K562 (cell line): ENCODE results near the gene ZNF22. TPM values are rescaled to one million over a fixed set of nuclear protein-coding genes. Genes with fewer than 3 reads are reported as not detected.

Experiments
- ATAC-seq: fragments of 200-7000 bp; cut with Tn5 transposase; 3 replicates; pipeline ENCODE4 v1.9.1; 2020; ENCODE audit warnings: moderate library complexity
- BruUV-seq: library from RNA; stranded (reverse); fragments of 400-500 nt; replicated peaks from 2 replicates; lab custom pipeline; 2021; lab: Mats Ljungman, UMichigan
- CTCF ChIA-PET: fragments of 300-600 bp; formaldehyde crosslinking; extraction: SDS; loops from one replicate; lab custom pipeline; 2021; ENCODE audit warnings: low intra/inter-chr PET ratio; lab: Yijun Ruan, JAX
- POLR2A ChIA-PET: fragments of 300-600, 350-650 bp; sonication (Branson Sonifier 250); formaldehyde crosslinking; extraction: SDS; loops from one replicate; lab custom pipeline; 2021; ENCODE audit warnings: antibody characterized with exemption, inconsistent platforms; lab: Yijun Ruan, JAX
- DNase-seq, 4 experiments: peaks; one replicate each; pipeline versions ENCODE4 v3.0.0 to v3.0.0-alpha.2; 2011 to 2018; ENCODE audit warnings: low spot score in 3 of 4, mixed read lengths in 3 of 4; ENCODE audit errors: extremely low read depth in 1 of 4
- FAIRE-seq: peaks from 2 replicates; lab custom pipeline; 2011; peaks lifted over from hg19 to GRCh38; lab: Jason Lieb, UNC
- H2AFZ ChIP-seq: 2 replicates; pipeline ENCODE4 v1.6.0; 2011; ENCODE audit warnings: low read depth, low read length, control low read depth, inconsistent platforms
- H3K27ac ChIP-seq: fragments of 200-600 bp; 3 replicates; pipeline ENCODE4 v1.8.0; 2011; ENCODE audit warnings: low read depth, mild to moderate bottlenecking, control low read depth, inconsistent platforms, low read length, moderate library complexity, mixed read lengths; ENCODE audit errors: extremely low read depth
- H3K27me3 ChIP-seq, 2 experiments: fragments of 300-600 bp in 1 of 2; 2 replicates in 1 of 2; 3 replicates in 1 of 2; pipeline versions ENCODE4 v1.6.0 to v1.8.0; 2011; ENCODE audit warnings: inconsistent platforms in 2 of 2, low read length in 2 of 2, mild to moderate bottlenecking in 1 of 2, mixed read lengths in 1 of 2, moderate library complexity in 1 of 2; ENCODE audit not compliant: control insufficient read depth in 2 of 2, insufficient read depth in 2 of 2
- H3K36me3 ChIP-seq: fragments of 300-600 bp; 3 replicates; pipeline ENCODE4 v1.8.0; 2011; ENCODE audit warnings: mild to moderate bottlenecking, low read length, inconsistent platforms; ENCODE audit not compliant: control insufficient read depth, insufficient read depth
- H3K4me1 ChIP-seq, 2 experiments: fragments of 200-600 bp in 1 of 2; replicated peaks in 1 of 2; 2 replicates in 1 of 2; 3 replicates in 1 of 2; pipeline versions ENCODE4 v1.5.1 to v1.8.0; 2011; ENCODE audit warnings: inconsistent platforms in 2 of 2, low read length in 2 of 2, mild to moderate bottlenecking in 1 of 2, mixed read lengths in 1 of 2, moderate library complexity in 1 of 2; ENCODE audit not compliant: control insufficient read depth in 2 of 2, insufficient read depth in 2 of 2
- H3K4me2 ChIP-seq: 2 replicates; pipeline ENCODE4 v1.6.1; 2011; ENCODE audit warnings: low read length, control low read depth, inconsistent platforms, mixed read lengths; ENCODE audit not compliant: insufficient read depth
- H3K4me3 ChIP-seq: fragments of 200-600 bp; sonication (generic), shearing (Covaris generic); 2 replicates; pipeline ENCODE4 v1.5.1; 2016; ENCODE audit warnings: control low read depth, inconsistent platforms
- H3K79me2 ChIP-seq: fragments of 200-600 bp; 3 replicates; pipeline ENCODE4 v1.8.0; 2011; ENCODE audit warnings: low read length, inconsistent platforms; ENCODE audit not compliant: control insufficient read depth, insufficient read depth
- H3K9ac ChIP-seq, 2 experiments: 2 replicates each; pipeline versions ENCODE4 v1.6.0 to v1.6.1; 2011; ENCODE audit warnings: low read depth in 2 of 2, low read length in 2 of 2, control low read depth in 1 of 2, inconsistent platforms in 1 of 2, mild to moderate bottlenecking in 1 of 2, mixed read lengths in 1 of 2; ENCODE audit not compliant: insufficient read depth in 1 of 2
- H3K9me1 ChIP-seq: one replicate; pipeline ENCODE4 v1.6.0; 2011; ENCODE audit warnings: inconsistent platforms, mild to moderate bottlenecking, low read length, moderate library complexity; ENCODE audit not compliant: control insufficient read depth, insufficient read depth
- H3K9me3 ChIP-seq: replicated peaks from 2 replicates; pipeline ENCODE4 v1.5.1; 2011; ENCODE audit warnings: low read depth, low read length, inconsistent platforms; ENCODE audit not compliant: control insufficient read depth, insufficient read depth
- H4K20me1 ChIP-seq: replicated peaks from 2 replicates; pipeline ENCODE4 v1.6.1; 2011; ENCODE audit warnings: low read length, inconsistent platforms, mixed read lengths; ENCODE audit not compliant: control insufficient read depth, insufficient read depth
- AFF4 ChIP-seq: sonication (generic); formaldehyde crosslinking; IDR thresholded peaks from 2 replicates; pipeline ENCODE4 v1.8.0; 2023; ENCODE audit warnings: mild to moderate bottlenecking, missing genetic modification reagents
- BDP1 ChIP-seq: IDR thresholded peaks from 3 replicates; pipeline ENCODE4 v1.6.1; 2011; ENCODE audit not compliant: insufficient read length, insufficient read depth
- CEBPZ ChIP-seq: fragments of 150-350 bp; IDR thresholded peaks from 2 replicates; pipeline ENCODE4 v1.6.1; 2014; ENCODE audit warnings: low read depth, mild to moderate bottlenecking, low read length, borderline replicate concordance
- NUFIP1 ChIP-seq: fragments of 450-650 bp; IDR thresholded peaks from 2 replicates; pipeline ENCODE4 v1.6.1; 2018; ENCODE audit not compliant: partially characterized antibody
- SRF ChIP-seq, 2 experiments: fragments of 250-450, 450-650 bp in 1 of 2; sonication (Bioruptor Pico) in 1 of 2; sonication (generic) in 1 of 2; formaldehyde crosslinking; IDR thresholded peaks; 2 replicates each; pipeline versions ENCODE4 v1.5.0 to v1.5.1; 2020 to 2022; ENCODE audit warnings: mild to moderate bottlenecking in 1 of 2, missing genetic modification reagents in 1 of 2
- ZBTB1 ChIP-seq: sonication (generic); formaldehyde crosslinking; IDR thresholded peaks from 2 replicates; pipeline ENCODE4 v1.8.1; 2023; ENCODE audit warnings: missing genetic modification reagents, low read depth, mild to moderate bottlenecking, borderline replicate concordance
- ZNF75A ChIP-seq: fragments of 450-650 bp; formaldehyde crosslinking; IDR thresholded peaks from 2 replicates; pipeline ENCODE4 v1.4.0; 2020; ENCODE audit warnings: mild to moderate bottlenecking
- ZNF79 ChIP-seq: fragments of 250-450 bp; sonication (Bioruptor Pico); IDR thresholded peaks from 2 replicates; pipeline ENCODE4 v1.4.0; 2020; ENCODE audit warnings: low read depth, mild to moderate bottlenecking, moderate library complexity
- WGBS: fragments of 100-300 bp; shearing (Covaris generic); methylation state at CpG from one replicate; pipeline ENCODE4 v1.1.6; 2016; ENCODE audit warnings: low coverage, mixed read lengths; ENCODE audit not compliant: insufficient coverage; ENCODE audit errors: missing lambda C conversion rate; 5-methylcytosine and 5-hydroxymethylcytosine counted together
- in situ Hi-C: fragments of 300-500 bp; cut with MboI; formaldehyde crosslinking; loops from 4 replicates; pipeline ENCODE4 v1.15.0; 2018; ENCODE audit warnings: inconsistent platforms, mixed read lengths
- intact Hi-C: fragments of 100-400 bp; cut with micrococcal nuclease; formaldehyde crosslinking; loops from 2 replicates; pipeline ENCODE4 v1.14.2; 2022
- polyA plus RNA-seq, 8 experiments: library from polyadenylated mRNA; depleted of rRNA in 4 of 8; stranded (reverse) in 5 of 8; unstranded in 3 of 8; fragments of >200 nt; fragmentation: Nextera tagmentation in 2 of 8; fragmentation: Illumina TruSeq in 1 of 8; extraction: Ambion mirVana in 2 of 8; extraction: Trizol in 1 of 8; gene quantifications; 2 replicates each; pipeline versions ENCODE4 v1.2.1 to v1.2.3, GENCODE V29; 2011 to 2014; ENCODE audit warnings: inconsistent platforms in 1 of 8, missing spikeins in 1 of 8
- total RNA-seq, 7 experiments: library from RNA; depleted of rRNA in 6 of 7; stranded (reverse); fragments of >200 nt in 6 of 7; fragmentation: Illumina TruSeq in 2 of 7; extraction: Trizol in 2 of 7; gene quantifications; 2 replicates each; pipeline versions ENCODE4 v1.2.1 to v1.2.3, GENCODE V29; 2011 to 2021; ENCODE audit warnings: low replicate concordance in 1 of 7
- TF ChIP-seq, protein P1 (sequence below): fragments of 450-650 bp; IDR thresholded peaks from 2 replicates; pipeline ENCODE4 v1.6.1; 2017; ENCODE audit warnings: antibody characterized with exemption
- TF ChIP-seq, protein P2 (sequence below), 2 experiments: fragments of 250-450 bp in 1 of 2; fragments of 450-650 bp in 1 of 2; sonication (Bioruptor Pico) in 1 of 2; IDR thresholded peaks; 2 replicates each; pipeline versions ENCODE4 v1.6.1 to v1.8.0; 2016 to 2021; ENCODE audit warnings: mild to moderate bottlenecking in 2 of 2, moderate library complexity in 2 of 2, missing compliant biosample characterization in 1 of 2, missing genetic modification characterization in 1 of 2

ZNF22 gene
- total and polyA plus RNA-seq, 9 of the 15 experiments (the other 6 are each of a cell fraction or from before 2014, with no cell fraction given) = 36.2 to 98.7 (median 51.2) TPM

- peaks cover 12 to 24% of the 10 kb centered on the region in 2 experiments for H3K4me1 ChIP-seq
- FAIRE-seq = no peak
- in situ Hi-C loops = no loop called here
- no peak for TF ChIP-seq ZNF79 (CRISPR knock-in tag)
- TF ChIP-seq, protein P1, sequence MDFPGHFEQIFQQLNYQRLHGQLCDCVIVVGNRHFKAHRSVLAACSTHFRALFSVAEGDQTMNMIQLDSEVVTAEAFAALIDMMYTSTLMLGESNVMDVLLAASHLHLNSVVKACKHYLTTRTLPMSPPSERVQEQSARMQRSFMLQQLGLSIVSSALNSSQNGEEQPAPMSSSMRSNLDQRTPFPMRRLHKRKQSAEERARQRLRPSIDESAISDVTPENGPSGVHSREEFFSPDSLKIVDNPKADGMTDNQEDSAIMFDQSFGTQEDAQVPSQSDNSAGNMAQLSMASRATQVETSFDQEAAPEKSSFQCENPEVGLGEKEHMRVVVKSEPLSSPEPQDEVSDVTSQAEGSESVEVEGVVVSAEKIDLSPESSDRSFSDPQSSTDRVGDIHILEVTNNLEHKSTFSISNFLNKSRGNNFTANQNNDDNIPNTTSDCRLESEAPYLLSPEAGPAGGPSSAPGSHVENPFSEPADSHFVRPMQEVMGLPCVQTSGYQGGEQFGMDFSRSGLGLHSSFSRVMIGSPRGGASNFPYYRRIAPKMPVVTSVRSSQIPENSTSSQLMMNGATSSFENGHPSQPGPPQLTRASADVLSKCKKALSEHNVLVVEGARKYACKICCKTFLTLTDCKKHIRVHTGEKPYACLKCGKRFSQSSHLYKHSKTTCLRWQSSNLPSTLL = no peak
- no peak for TF ChIP-seq SRF (CRISPR knock-in tag; IDR thresholded peaks at IDR 0.05)
- TF ChIP-seq ZNF75A (CRISPR knock-in tag) = no peak
- no peak for TF ChIP-seq NUFIP1
- no peak for TF ChIP-seq CEBPZ
- TF ChIP-seq, protein P2, sequence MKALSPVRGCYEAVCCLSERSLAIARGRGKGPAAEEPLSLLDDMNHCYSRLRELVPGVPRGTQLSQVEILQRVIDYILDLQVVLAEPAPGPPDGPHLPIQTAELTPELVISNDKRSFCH (CRISPR knock-in tag; IDR thresholded peaks at IDR 0.05) = no peak
- TF ChIP-seq, protein P2 (tag; IDR thresholded peaks at IDR 0.05) = no peak
- no peak for TF ChIP-seq AFF4 (CRISPR knock-in tag)
- TF ChIP-seq BDP1 = no peak
- TF ChIP-seq ZBTB1 (CRISPR knock-in tag) = no peak
Observed at GRCh38 chr10:44971434-44971833, 29.3 kb upstream of the ZNF22 start.

More at GRCh38 chr10:44971434-44971833, 29.3 kb upstream of the ZNF22 start:
- H4K20me1 ChIP-seq = no peaks in the 10 kb centered on the region
- ATAC-seq = no peak
- intact Hi-C loops = no loop called here
- no peak overlapping the region for H3K27ac ChIP-seq
- no peaks in the 10 kb centered on the region for H3K9me3 ChIP-seq
- 29% methylated on average over 11 of the region's 11 CpGs for WGBS
- POLR2A ChIA-PET = no interaction called here
- H3K9ac ChIP-seq = 0 out of 4 replicates have a peak overlapping the region, but pooled peaks of 1 of the 2 experiments have one; percentile 8
- H3K27me3 ChIP-seq = peaks cover 0 to 19% of the 10 kb centered on the region in 2 experiments; a peak in 2 of 5 replicates
- no peaks in the 10 kb centered on the region for H3K36me3 ChIP-seq
- H3K4me3 ChIP-seq = no peak overlapping the region
- CTCF ChIA-PET = no interaction called here
- BruUV-seq = no TSS peak
- no peaks in the 10 kb centered on the region for H3K9me1 ChIP-seq
- no peak overlapping the region for H3K4me2 ChIP-seq
- no peak overlapping the region for H2AFZ ChIP-seq
- DNase-seq = no peak
- no peaks in the 10 kb centered on the region for H3K79me2 ChIP-seq
